ENCODE data around the gene FIP1L1.

GRCh38 chr4:53364624-53365023 lies 12.8 kb upstream of the FIP1L1 start:
- TF ChIP-seq CTCF (IDR thresholded peaks at IDR 0.05) (no peak), POLR2A (IDR thresholded peaks at IDR 0.05) (no peak)
